Tibial nerve (tissue), 4 donors: ENCODE data around the gene PRR5. TPM values are rescaled to one million over a fixed set of nuclear protein-coding genes. Genes with fewer than 3 reads are reported as not detected.

Source experiments
- DNase-seq, 2 donors: peaks; one replicate each; pipeline ENCODE4 v3.0.0-alpha.2; 2019; ENCODE audit warnings: low spot score in 2 of 2
- H3K27ac ChIP-seq, 4 donors: fragments of 200-600 bp; sonication (generic) in 3 of 4; one replicate each; pipeline ENCODE4 v1.5.1; 2017 to 2019; ENCODE audit warnings: mild to moderate bottlenecking in 1 of 4
- H3K27me3 ChIP-seq, 2 donors: fragments of 200-600 bp; sonication (generic) in 1 of 2; one replicate each; pipeline versions ENCODE4 v1.5.1 to v1.6.0; 2017 to 2019
- H3K36me3 ChIP-seq, 3 donors: fragments of 200-600 bp; sonication (generic); one replicate each; pipeline ENCODE4 v1.5.1; 2018 to 2019
- H3K4me1 ChIP-seq, 4 donors: fragments of 200-600 bp; sonication (generic) in 3 of 4; one replicate each; pipeline ENCODE4 v1.5.1; 2017 to 2019
- H3K4me3 ChIP-seq, 4 donors: fragments of 200-600 bp; sonication (generic) in 3 of 4; one replicate each; pipeline ENCODE4 v1.5.1; 2017 to 2019; ENCODE audit warnings: mild to moderate bottlenecking in 1 of 4, moderate library complexity in 1 of 4
- H3K9me3 ChIP-seq, 4 donors: fragments of 200-600 bp; sonication (generic) in 3 of 4; one replicate each; pipeline ENCODE4 v1.5.1; 2017 to 2019
- CTCF ChIP-seq, 5 experiments: fragments of 200-600 bp in 3 of 5; fragments of 450-650 bp in 2 of 5; sonication (generic) in 3 of 5; IDR thresholded peaks; one replicate each; pipeline ENCODE4 v1.5.1; 2016 to 2019; ENCODE audit warnings: antibody characterized with exemption in 5 of 5, mild to moderate bottlenecking in 3 of 5, moderate library complexity in 2 of 5
- EP300 ChIP-seq, 2 donors: sonication (generic); formaldehyde crosslinking; IDR thresholded peaks; one replicate each; pipeline ENCODE4 v1.6.1; 2017; ENCODE audit warnings: antibody characterized with exemption in 2 of 2, mild to moderate bottlenecking in 1 of 2
- POLR2A ChIP-seq, 2 donors: fragments of 450-650 bp; IDR thresholded peaks; one replicate each; pipeline ENCODE4 v1.6.1; 2017; ENCODE audit warnings: antibody characterized with exemption in 2 of 2, mild to moderate bottlenecking in 2 of 2, moderate library complexity in 2 of 2
- WGBS, 2 donors: methylation state at CpG; one replicate each; pipeline ENCODE4 v1.1.5; 2018; 5-methylcytosine and 5-hydroxymethylcytosine counted together
- total RNA-seq, 4 donors: library from RNA; depleted of rRNA; stranded (reverse); fragments of >200 nt; gene quantifications; one replicate each; pipeline ENCODE4 v1.1.0, GENCODE V29; 2016

PRR5 gene
- total RNA-seq, 4 donors from 2014 or later = 40.4 to 68.4 (median 42.5) TPM

DNA sequence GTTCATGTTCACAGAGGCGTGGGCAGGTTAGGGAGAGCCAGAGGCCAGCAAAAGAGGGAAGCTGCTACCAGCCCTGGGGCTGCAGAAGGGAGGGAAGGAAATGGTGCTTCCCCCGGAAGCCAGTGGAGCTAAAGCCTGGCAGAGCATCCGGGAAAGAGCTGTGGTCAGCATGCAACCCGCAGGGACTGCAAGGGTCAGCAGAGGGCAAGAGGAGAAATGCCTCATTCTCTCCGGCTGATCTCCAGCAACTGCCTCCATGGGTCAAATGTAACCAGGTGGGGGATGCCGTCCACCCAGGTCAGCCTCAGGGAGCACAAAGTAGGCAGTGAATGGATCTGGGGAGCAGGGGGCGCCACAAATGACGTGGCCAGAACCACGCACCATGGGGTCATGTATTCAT is 36.9 kb upstream of the PRR5 start:
- Histone ChIP-seq H3K36me3 (no peaks in the 10 kb centered on the region), H3K27ac (no peak overlapping the region), H3K27me3 (peaks cover 0 to 10% of the 10 kb centered on the region in 2 donors), H3K9me3 (no peaks in the 10 kb centered on the region), H3K4me3 (no peak overlapping the region), H3K4me1 (peaks cover 0 to 51% (median 12%) of the 10 kb centered on the region in 4 donors)
- TF ChIP-seq CTCF (IDR thresholded peaks at IDR 0.05) (no peak), EP300 (IDR thresholded peaks at IDR 0.05) (peak in 1 of 2 donors; percentile 66)
- 44 to 51% methylated on average over 9 of the region's 9 CpGs for WGBS, 2 donors
- DNase-seq = no peak

DNA sequence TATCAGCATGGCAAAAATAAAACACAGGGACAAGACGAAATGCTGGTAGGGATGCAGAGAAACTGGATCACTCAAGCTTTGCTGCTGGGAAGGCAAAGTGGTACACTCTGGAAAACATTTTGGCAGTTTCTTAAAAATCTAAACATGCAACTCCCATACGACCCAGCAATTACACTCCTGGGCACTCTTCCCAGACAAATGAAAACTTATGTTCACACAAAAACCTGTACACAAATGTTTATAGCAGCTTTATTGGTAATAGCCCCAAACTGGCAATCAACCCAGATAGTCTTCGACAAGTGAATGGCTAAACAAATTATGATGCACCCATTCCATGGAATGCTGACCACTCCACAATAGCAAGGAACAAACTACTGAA is 35.8 kb upstream of the PRR5 start:
- no peaks in the 10 kb centered on the region for H3K36me3 ChIP-seq
- H3K4me3 ChIP-seq = no peak overlapping the region
- H3K4me1 ChIP-seq = peaks cover 0 to 51% (median 12%) of the 10 kb centered on the region in 4 donors
- H3K9me3 ChIP-seq = no peaks in the 10 kb centered on the region
- TF ChIP-seq POLR2A (IDR thresholded peaks at IDR 0.05) (no peak), EP300 (IDR thresholded peaks at IDR 0.05) (no peak), CTCF (IDR thresholded peaks at IDR 0.05) (no peak)
- H3K27me3 ChIP-seq = peaks cover 0 to 10% of the 10 kb centered on the region in 2 donors
- DNase-seq = no peak
- no peak overlapping the region for H3K27ac ChIP-seq
- 46 to 48% methylated on average over 3 of the region's 3 CpGs for WGBS, 2 donors

DNA sequence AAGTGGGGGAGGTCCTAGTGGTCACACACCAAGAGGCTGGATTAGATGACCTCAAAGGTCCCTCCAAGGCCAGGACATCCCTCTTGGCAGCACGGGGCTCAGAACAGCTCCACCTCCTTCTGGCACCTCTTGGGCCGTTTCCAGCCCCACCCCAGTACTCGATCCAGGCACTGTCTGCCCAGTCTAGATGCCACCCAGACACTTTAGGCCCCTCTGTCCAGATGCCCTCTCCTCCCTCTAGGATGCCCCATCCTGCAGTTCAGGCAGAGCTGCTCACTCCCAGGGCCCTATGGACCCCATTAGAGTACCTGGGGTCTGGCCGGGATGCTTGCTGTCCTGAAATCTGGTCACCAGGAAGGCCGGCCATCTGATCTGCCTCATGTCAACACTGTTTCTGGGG is 34.7 kb upstream of the PRR5 start:
- Histone ChIP-seq H3K36me3 (no peaks in the 10 kb centered on the region), H3K27ac (no peak overlapping the region), H3K4me1 (peaks cover 0 to 51% (median 12%) of the 10 kb centered on the region in 4 donors), H3K4me3 (no peak overlapping the region), H3K9me3 (no peaks in the 10 kb centered on the region), H3K27me3 (peaks cover 0 to 10% of the 10 kb centered on the region in 2 donors)
- DNase-seq = no peak
- 56 to 57% methylated on average over 5 of the region's 5 CpGs for WGBS, 2 donors
- TF ChIP-seq CTCF (IDR thresholded peaks at IDR 0.05) (no peak), POLR2A (IDR thresholded peaks at IDR 0.05) (no peak), EP300 (IDR thresholded peaks at IDR 0.05) (no peak)

GRCh38 chr22:44667829-44668189 is 34.2 kb upstream of the PRR5 start:
- Histone ChIP-seq H3K9me3 (no peaks in the 10 kb centered on the region), H3K36me3 (no peaks in the 10 kb centered on the region), H3K27ac (peak overlapping the region; percentile 61 to 84 (median 78)), H3K4me1 (peaks cover 0 to 51% (median 12%) of the 10 kb centered on the region in 4 donors), H3K4me3 (peak overlapping the region; percentile 24 to 67 (median 44)), H3K27me3 (peaks cover 0 to 10% of the 10 kb centered on the region in 2 donors)
- TF ChIP-seq EP300 (IDR thresholded peaks at IDR 0.05) (no peak), CTCF (IDR thresholded peaks at IDR 0.05) (no peak), POLR2A (IDR thresholded peaks at IDR 0.05) (no peak)
- 27 to 30% methylated on average over 8 of the region's 8 CpGs for WGBS, 2 donors
- no peak for DNase-seq

- no peak for DNase-seq
- TF ChIP-seq POLR2A (IDR thresholded peaks at IDR 0.05) (no peak), CTCF (IDR thresholded peaks at IDR 0.05) (peak in 1 of 5 experiments; percentile 5), EP300 (IDR thresholded peaks at IDR 0.05) (no peak)
- H3K4me1 ChIP-seq = peaks cover 0 to 49% (median 12%) of the 10 kb centered on the region in 4 donors
- peaks cover 0 to 10% of the 10 kb centered on the region in 2 donors for H3K27me3 ChIP-seq
- WGBS, 2 donors = 0 to 4% methylated on average over 6 to 18 of the region's 87 CpGs
- H3K36me3 ChIP-seq = no peaks in the 10 kb centered on the region
- no peaks in the 10 kb centered on the region for H3K9me3 ChIP-seq
- H3K27ac ChIP-seq = peak overlapping the region; percentile 61 to 84 (median 78)
- H3K4me3 ChIP-seq = peak overlapping the region; percentile 24 to 67 (median 44)
Measured at GRCh38 chr22:44668190-44668885, 33.7 kb upstream of the PRR5 start.
